ENCODE measurements around the gene CNKSR2.
A peak's percentile ranks its signal among the peaks of the same experiment; 100 is the strongest.

CNKSR2 gene

GRCh38 chrX:21374163-21374993 lies at the start of gene CNKSR2:
Gene CNKSR2, plus strand, starts transcription at chrX:21374418. Its CDS starts 480 bp downstream, at chrX:21374898.
- Mint-ChIP-seq H3K4me3 (peak within 1 kb of the TSS; percentile 88), H3K36me3 (no peaks in the 10 kb centered on the region), H3K27me3 (no peaks in the 10 kb centered on the region), H3K27ac (peak within 1 kb of the TSS; percentile 88), H3K4me1 (peaks cover 34% of the 10 kb centered on the region), H3K9me3 (no peaks in the 10 kb centered on the region)
- CTCF ChIA-PET: no interaction called here
- peak; percentile 77 for DNase-seq

DNA sequence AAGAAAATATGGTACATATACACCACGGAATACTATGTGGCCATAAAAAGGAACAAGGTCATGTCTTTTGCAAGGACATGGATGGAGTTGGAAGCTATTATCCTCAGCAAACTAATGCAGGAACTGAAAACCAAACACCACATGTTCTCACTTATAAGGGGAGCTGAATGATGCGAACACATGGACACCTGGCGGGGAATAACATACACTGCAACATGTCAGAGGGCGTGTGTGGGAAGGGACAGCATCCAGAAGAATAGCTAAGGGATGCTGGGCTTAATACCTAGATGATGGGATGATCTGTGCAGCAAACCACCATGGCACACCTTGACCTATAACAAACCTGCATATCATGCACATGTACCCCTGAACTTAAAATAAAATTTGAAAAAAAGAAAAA lies 19.5 kb upstream of the CNKSR2 start:
- CTCF ChIA-PET: no interaction called here
- no peaks in the 10 kb centered on the region for H3K4me1 Mint-ChIP-seq
- no peaks in the 10 kb centered on the region for H3K36me3 Mint-ChIP-seq
- DNase-seq: no peak
- H3K4me3 Mint-ChIP-seq: no peak overlapping the region
- no peaks in the 10 kb centered on the region for H3K27me3 Mint-ChIP-seq
- no peak overlapping the region for H3K27ac Mint-ChIP-seq
- H3K9me3 Mint-ChIP-seq: peaks cover 18% of the 10 kb centered on the region

- Mint-ChIP-seq H3K27ac (no peak overlapping the region), H3K9me3 (peaks cover 9% of the 10 kb centered on the region), H3K4me3 (no peak overlapping the region)
These were observed 18.4 kb upstream of the CNKSR2 start for GRCh38 chrX:21355831-21356230.

DNA sequence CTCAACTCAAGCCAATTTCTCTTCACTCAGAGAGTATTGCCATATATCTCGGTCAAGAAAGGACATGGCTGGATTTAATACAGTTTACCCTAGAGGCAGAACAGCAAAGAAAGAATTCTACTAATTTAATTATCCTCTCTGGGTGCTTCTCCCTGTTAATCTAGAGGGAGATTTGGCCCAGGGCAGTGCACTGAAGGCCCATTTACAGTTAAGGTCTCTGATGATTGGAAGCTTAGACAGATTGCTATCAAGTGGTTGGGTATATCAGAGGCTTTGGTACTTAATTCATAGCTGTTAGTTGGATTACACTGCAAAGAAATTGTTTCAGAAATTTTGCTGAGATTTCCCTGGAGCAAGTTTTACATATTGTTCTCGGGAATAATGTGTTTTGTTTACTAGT lies 4.6 kb upstream of the CNKSR2 start:
- CTCF ChIA-PET: no interaction called here
- Mint-ChIP-seq H3K27me3 (no peaks in the 10 kb centered on the region), H3K9me3 (no peaks in the 10 kb centered on the region), H3K4me1 (peaks cover 6% of the 10 kb centered on the region), H3K27ac (no peak overlapping the region), H3K4me3 (no peak overlapping the region), H3K36me3 (no peaks in the 10 kb centered on the region)
- DNase-seq: no peak

More at GRCh38 chrX:21355831-21356230, 18.4 kb upstream of the CNKSR2 start:
- Mint-ChIP-seq H3K4me1 (no peaks in the 10 kb centered on the region), H3K36me3 (no peaks in the 10 kb centered on the region), H3K27me3 (no peaks in the 10 kb centered on the region)
- DNase-seq: no peak
- CTCF ChIA-PET: no interaction called here

DNA sequence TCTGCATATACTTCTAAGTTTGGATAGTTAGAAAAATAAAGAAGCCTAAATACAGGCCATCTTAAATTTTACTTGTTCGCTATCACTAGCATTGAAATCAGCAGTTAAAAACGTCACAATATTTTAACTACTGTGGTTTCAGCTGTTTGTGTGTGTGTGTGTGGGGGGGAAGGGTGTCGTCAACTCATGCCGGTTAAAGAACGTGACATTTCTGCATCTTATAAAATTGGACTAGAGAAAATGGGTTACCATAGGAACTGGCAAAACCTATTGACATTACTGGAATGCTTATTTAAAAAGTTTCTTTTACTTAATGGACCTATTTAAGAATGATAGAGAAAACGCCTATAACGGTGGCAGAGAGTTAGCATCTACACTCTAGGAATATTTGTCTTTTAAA lies 1.2 kb upstream of the CNKSR2 start:
- peaks cover 24% of the 10 kb centered on the region for H3K4me1 Mint-ChIP-seq
- CTCF ChIA-PET: no interaction called here
- H3K27me3 Mint-ChIP-seq: no peaks in the 10 kb centered on the region
- H3K27ac Mint-ChIP-seq: peak overlapping the region; percentile 24
- peak overlapping the region; percentile 76 for H3K4me3 Mint-ChIP-seq
- no peaks in the 10 kb centered on the region for H3K36me3 Mint-ChIP-seq
- no peaks in the 10 kb centered on the region for H3K9me3 Mint-ChIP-seq
- DNase-seq: no peak

DNA sequence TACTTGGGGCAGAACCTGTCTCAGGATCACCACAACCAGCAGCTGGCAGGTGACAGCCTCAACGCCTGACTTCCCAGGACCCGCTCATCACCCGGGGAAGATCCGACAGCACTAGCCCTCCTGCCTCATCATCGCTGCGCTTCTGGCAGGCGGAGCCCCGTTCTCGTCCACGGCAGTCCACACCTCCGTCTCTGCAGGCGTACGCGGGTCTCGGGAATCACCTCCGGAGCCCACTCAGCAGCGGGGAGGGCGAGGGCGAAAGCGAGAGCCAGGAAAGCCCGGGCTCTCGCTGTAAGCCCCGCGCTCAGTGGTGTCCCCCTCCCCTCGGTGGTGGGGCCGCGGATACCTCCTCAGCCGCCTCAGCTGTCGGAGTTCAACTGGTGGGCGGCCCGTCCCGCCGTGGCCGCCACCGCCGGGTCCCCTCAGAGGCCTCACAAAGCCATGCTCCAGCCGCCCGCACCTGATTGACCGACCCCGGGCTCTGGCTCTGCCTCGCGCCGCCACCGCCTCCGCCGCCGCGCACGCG lies 518 bp upstream of the CNKSR2 start:
- no peaks in the 10 kb centered on the region for H3K9me3 Mint-ChIP-seq
- CTCF ChIA-PET: no interaction called here
- no peaks in the 10 kb centered on the region for H3K27me3 Mint-ChIP-seq
- H3K27ac Mint-ChIP-seq: peak overlapping the region; percentile 82
- no peaks in the 10 kb centered on the region for H3K36me3 Mint-ChIP-seq
- peak overlapping the region; percentile 76 for H3K4me3 Mint-ChIP-seq
- peaks cover 28% of the 10 kb centered on the region for H3K4me1 Mint-ChIP-seq
- DNase-seq: peak; percentile 39

GRCh38 chrX:21374994-21375707 lies 933 bp downstream of the CNKSR2 start:
- CTCF ChIA-PET: no interaction called here
- H3K27me3 Mint-ChIP-seq: no peaks in the 10 kb centered on the region
- H3K36me3 Mint-ChIP-seq: peaks cover 1% of the 10 kb centered on the region
- peaks cover 39% of the 10 kb centered on the region for H3K4me1 Mint-ChIP-seq
- peak; percentile 24 for DNase-seq
- peak overlapping the region; percentile 88 for H3K4me3 Mint-ChIP-seq
- no peaks in the 10 kb centered on the region for H3K9me3 Mint-ChIP-seq
- H3K27ac Mint-ChIP-seq: peak overlapping the region; percentile 88

GRCh38 chrX:21375708-21376009 lies 1.4 kb downstream of the CNKSR2 start:
- Mint-ChIP-seq H3K4me3 (peak overlapping the region; percentile 88), H3K4me1 (peaks cover 39% of the 10 kb centered on the region), H3K9me3 (no peaks in the 10 kb centered on the region), H3K27me3 (no peaks in the 10 kb centered on the region), H3K27ac (peak overlapping the region; percentile 31), H3K36me3 (peaks cover 1% of the 10 kb centered on the region)
- CTCF ChIA-PET: no interaction called here
- no peak for DNase-seq

GRCh38 chrX:21376636-21377035 lies 2.4 kb downstream of the CNKSR2 start:
- peaks cover 39% of the 10 kb centered on the region for H3K4me1 Mint-ChIP-seq
- H3K27me3 Mint-ChIP-seq: no peaks in the 10 kb centered on the region
- peaks cover 5% of the 10 kb centered on the region for H3K36me3 Mint-ChIP-seq
- H3K9me3 Mint-ChIP-seq: no peaks in the 10 kb centered on the region
- no peak for DNase-seq
- H3K4me3 Mint-ChIP-seq: peak overlapping the region; percentile 16
- CTCF ChIA-PET: no interaction called here
- no peak overlapping the region for H3K27ac Mint-ChIP-seq

DNA sequence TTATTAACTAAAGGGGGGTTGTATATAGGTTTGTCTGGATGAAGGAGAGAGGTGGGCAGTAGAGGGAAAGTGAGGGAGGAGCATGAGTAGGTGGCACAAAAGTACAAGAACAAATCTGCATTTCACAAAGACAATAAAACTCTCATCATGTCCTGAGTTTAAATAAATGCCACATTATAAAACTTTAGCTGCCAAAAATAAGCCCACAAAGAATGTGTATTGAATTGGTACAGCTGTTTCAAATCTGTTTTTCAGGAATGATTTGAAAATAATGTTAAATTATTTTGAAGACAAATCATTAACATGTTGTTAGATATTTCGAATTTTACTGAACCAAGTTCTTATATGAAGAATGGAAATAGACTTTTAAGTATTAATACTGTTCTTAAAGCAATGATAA lies 5.8 kb downstream of the CNKSR2 start:
- no peak overlapping the region for H3K4me3 Mint-ChIP-seq
- CTCF ChIA-PET: no interaction called here
- no peaks in the 10 kb centered on the region for H3K9me3 Mint-ChIP-seq
- peaks cover 5% of the 10 kb centered on the region for H3K36me3 Mint-ChIP-seq
- H3K4me1 Mint-ChIP-seq: peaks cover 33% of the 10 kb centered on the region
- no peak for DNase-seq
- no peaks in the 10 kb centered on the region for H3K27me3 Mint-ChIP-seq
- no peak overlapping the region for H3K27ac Mint-ChIP-seq

DNA sequence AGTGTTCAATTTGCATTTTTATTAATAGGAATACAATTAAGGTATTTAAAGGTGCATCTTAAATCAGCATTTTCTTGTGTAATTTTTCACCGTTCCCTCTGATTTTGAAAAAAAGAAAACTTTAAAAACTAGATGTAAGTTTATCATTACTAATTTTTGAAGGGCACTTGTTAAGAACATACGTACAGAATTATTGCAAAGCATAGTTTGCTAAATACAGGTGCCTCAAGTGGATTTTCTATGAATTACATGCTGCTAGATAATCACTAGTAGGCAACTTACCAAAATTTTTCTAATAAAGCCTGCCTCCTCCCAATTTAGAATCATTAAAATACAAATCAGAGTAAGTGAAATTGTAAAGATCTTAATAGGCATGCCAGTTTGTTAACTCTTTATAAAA lies 8.5 kb downstream of the CNKSR2 start:
- Mint-ChIP-seq H3K4me1 (peaks cover 14% of the 10 kb centered on the region), H3K36me3 (peaks cover 5% of the 10 kb centered on the region), H3K27ac (no peak overlapping the region), H3K9me3 (no peaks in the 10 kb centered on the region), H3K4me3 (no peak overlapping the region), H3K27me3 (no peaks in the 10 kb centered on the region)
- DNase-seq: no peak
- CTCF ChIA-PET: no interaction called here

GRCh38 chrX:21383546-21383945 lies 9.3 kb downstream of the CNKSR2 start:
- H3K36me3 Mint-ChIP-seq: peaks cover 11% of the 10 kb centered on the region
- H3K4me1 Mint-ChIP-seq: peaks cover 12% of the 10 kb centered on the region
- no peak overlapping the region for H3K27ac Mint-ChIP-seq
- no peaks in the 10 kb centered on the region for H3K9me3 Mint-ChIP-seq
- no peak overlapping the region for H3K4me3 Mint-ChIP-seq
- CTCF ChIA-PET: no interaction called here
- no peaks in the 10 kb centered on the region for H3K27me3 Mint-ChIP-seq
- DNase-seq: no peak

DNA sequence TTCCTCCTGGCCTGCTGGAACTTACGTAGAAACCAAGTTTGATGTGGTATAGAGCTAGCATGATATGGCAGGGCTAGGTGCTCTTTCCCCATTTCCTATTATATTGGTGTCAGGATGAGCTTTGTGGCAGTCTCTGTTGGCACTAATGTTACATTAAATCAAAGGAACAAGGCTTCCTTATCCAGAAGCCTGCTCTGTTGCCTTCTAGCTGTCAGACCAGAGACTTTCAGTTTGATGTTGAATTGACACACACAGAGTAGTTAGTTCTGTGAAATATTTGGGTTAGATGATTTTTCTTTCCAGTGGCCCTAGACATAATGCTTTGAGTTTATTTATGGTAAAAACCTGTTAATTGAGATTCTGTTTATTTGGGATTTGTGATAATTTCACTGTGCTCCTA lies 10.0 kb downstream of the CNKSR2 start:
- no peak for DNase-seq
- peaks cover 11% of the 10 kb centered on the region for H3K36me3 Mint-ChIP-seq
- H3K27ac Mint-ChIP-seq: no peak overlapping the region
- H3K9me3 Mint-ChIP-seq: no peaks in the 10 kb centered on the region
- peaks cover 6% of the 10 kb centered on the region for H3K4me1 Mint-ChIP-seq
- CTCF ChIA-PET: no interaction called here
- no peak overlapping the region for H3K4me3 Mint-ChIP-seq
- no peaks in the 10 kb centered on the region for H3K27me3 Mint-ChIP-seq

GRCh38 chrX:21394792-21395191 lies 20.6 kb downstream of the CNKSR2 start:
- Mint-ChIP-seq H3K27me3 (no peaks in the 10 kb centered on the region), H3K9me3 (peaks cover 6% of the 10 kb centered on the region), H3K27ac (no peak overlapping the region), H3K4me3 (no peak overlapping the region), H3K36me3 (peaks cover 16% of the 10 kb centered on the region), H3K4me1 (no peaks in the 10 kb centered on the region)
- CTCF ChIA-PET: no interaction called here
- DNase-seq: no peak

DNA sequence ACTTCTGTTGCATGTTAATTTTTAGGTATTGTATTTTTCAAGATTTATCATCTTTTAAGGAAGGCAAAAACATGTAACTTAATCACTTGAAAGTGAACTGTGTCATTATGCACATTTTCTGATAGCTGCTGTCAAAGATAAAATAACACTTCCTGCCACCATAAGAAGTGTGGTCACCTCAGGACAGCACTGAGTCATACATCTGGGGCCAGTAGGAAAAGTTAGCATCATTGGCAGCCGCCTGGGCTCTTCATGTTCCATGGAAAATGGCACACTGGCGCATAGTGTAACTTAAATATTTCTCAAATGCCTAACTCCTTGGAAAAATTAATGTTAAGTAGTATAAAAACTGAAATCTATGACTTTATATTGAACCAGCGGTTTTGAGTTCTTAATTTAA lies 24.2 kb downstream of the CNKSR2 start:
- DNase-seq: no peak
- Mint-ChIP-seq H3K27ac (no peak overlapping the region), H3K4me3 (no peak overlapping the region)

More for the DNA sequence above, 24.2 kb downstream of the CNKSR2 start:
- Mint-ChIP-seq H3K4me1 (no peaks in the 10 kb centered on the region), H3K27me3 (no peaks in the 10 kb centered on the region), H3K9me3 (no peaks in the 10 kb centered on the region), H3K36me3 (no peaks in the 10 kb centered on the region)
- CTCF ChIA-PET: no interaction called here

Measured in activated naive CD4-positive, alpha-beta T cell treated with anti-CD3 and anti-CD28 coated beads, Interleukin-2, amount 10 ng/mL, durations not matched to agents 7 days and 5 days (primary cell).